K562 (cell line): ENCODE data around the gene DDX43. TPM values are rescaled to one million over a fixed set of nuclear protein-coding genes. Genes with fewer than 3 reads are reported as not detected.

Experiments used
- ATAC-seq: fragments of 200-7000 bp; cut with Tn5 transposase; 3 replicates; pipeline ENCODE4 v1.9.1; 2020; ENCODE audit warnings: moderate library complexity
- BruUV-seq: library from RNA; stranded (reverse); fragments of 400-500 nt; replicated peaks from 2 replicates; lab custom pipeline; 2021; lab: Mats Ljungman, UMichigan
- CTCF ChIA-PET: fragments of 300-600 bp; formaldehyde crosslinking; extraction: SDS; loops from one replicate; lab custom pipeline; 2021; ENCODE audit warnings: low intra/inter-chr PET ratio; lab: Yijun Ruan, JAX
- POLR2A ChIA-PET: fragments of 300-600, 350-650 bp; sonication (Branson Sonifier 250); formaldehyde crosslinking; extraction: SDS; loops from one replicate; lab custom pipeline; 2021; ENCODE audit warnings: antibody characterized with exemption, inconsistent platforms; lab: Yijun Ruan, JAX
- DNase-seq, 4 experiments: peaks; one replicate each; pipeline versions ENCODE4 v3.0.0 to v3.0.0-alpha.2; 2011 to 2018; ENCODE audit warnings: low spot score in 3 of 4, mixed read lengths in 3 of 4; ENCODE audit errors: extremely low read depth in 1 of 4
- FAIRE-seq: peaks from 2 replicates; lab custom pipeline; 2011; peaks lifted over from hg19 to GRCh38; lab: Jason Lieb, UNC
- H2AFZ ChIP-seq: 2 replicates; pipeline ENCODE4 v1.6.0; 2011; ENCODE audit warnings: low read depth, low read length, control low read depth, inconsistent platforms
- H3K27ac ChIP-seq: fragments of 200-600 bp; 3 replicates; pipeline ENCODE4 v1.8.0; 2011; ENCODE audit warnings: low read depth, mild to moderate bottlenecking, control low read depth, inconsistent platforms, low read length, moderate library complexity, mixed read lengths; ENCODE audit errors: extremely low read depth
- H3K27me3 ChIP-seq, 2 experiments: fragments of 300-600 bp in 1 of 2; 2 replicates in 1 of 2; 3 replicates in 1 of 2; pipeline versions ENCODE4 v1.6.0 to v1.8.0; 2011; ENCODE audit warnings: inconsistent platforms in 2 of 2, low read length in 2 of 2, mild to moderate bottlenecking in 1 of 2, mixed read lengths in 1 of 2, moderate library complexity in 1 of 2; ENCODE audit not compliant: control insufficient read depth in 2 of 2, insufficient read depth in 2 of 2
- H3K36me3 ChIP-seq: fragments of 300-600 bp; 3 replicates; pipeline ENCODE4 v1.8.0; 2011; ENCODE audit warnings: mild to moderate bottlenecking, low read length, inconsistent platforms; ENCODE audit not compliant: control insufficient read depth, insufficient read depth
- H3K4me1 ChIP-seq, 2 experiments: fragments of 200-600 bp in 1 of 2; replicated peaks in 1 of 2; 2 replicates in 1 of 2; 3 replicates in 1 of 2; pipeline versions ENCODE4 v1.5.1 to v1.8.0; 2011; ENCODE audit warnings: inconsistent platforms in 2 of 2, low read length in 2 of 2, mild to moderate bottlenecking in 1 of 2, mixed read lengths in 1 of 2, moderate library complexity in 1 of 2; ENCODE audit not compliant: control insufficient read depth in 2 of 2, insufficient read depth in 2 of 2
- H3K4me2 ChIP-seq: 2 replicates; pipeline ENCODE4 v1.6.1; 2011; ENCODE audit warnings: low read length, control low read depth, inconsistent platforms, mixed read lengths; ENCODE audit not compliant: insufficient read depth
- H3K4me3 ChIP-seq: fragments of 200-600 bp; sonication (generic), shearing (Covaris generic); 2 replicates; pipeline ENCODE4 v1.5.1; 2016; ENCODE audit warnings: control low read depth, inconsistent platforms
- H3K79me2 ChIP-seq: fragments of 200-600 bp; 3 replicates; pipeline ENCODE4 v1.8.0; 2011; ENCODE audit warnings: low read length, inconsistent platforms; ENCODE audit not compliant: control insufficient read depth, insufficient read depth
- H3K9ac ChIP-seq, 2 experiments: 2 replicates each; pipeline versions ENCODE4 v1.6.0 to v1.6.1; 2011; ENCODE audit warnings: low read depth in 2 of 2, low read length in 2 of 2, control low read depth in 1 of 2, inconsistent platforms in 1 of 2, mild to moderate bottlenecking in 1 of 2, mixed read lengths in 1 of 2; ENCODE audit not compliant: insufficient read depth in 1 of 2
- H3K9me1 ChIP-seq: one replicate; pipeline ENCODE4 v1.6.0; 2011; ENCODE audit warnings: inconsistent platforms, mild to moderate bottlenecking, low read length, moderate library complexity; ENCODE audit not compliant: control insufficient read depth, insufficient read depth
- H3K9me3 ChIP-seq: replicated peaks from 2 replicates; pipeline ENCODE4 v1.5.1; 2011; ENCODE audit warnings: low read depth, low read length, inconsistent platforms; ENCODE audit not compliant: control insufficient read depth, insufficient read depth
- H4K20me1 ChIP-seq: replicated peaks from 2 replicates; pipeline ENCODE4 v1.6.1; 2011; ENCODE audit warnings: low read length, inconsistent platforms, mixed read lengths; ENCODE audit not compliant: control insufficient read depth, insufficient read depth
- BRD4 ChIP-seq: fragments of 200-600 bp; sonication (generic); IDR thresholded peaks from 2 replicates; pipeline ENCODE4 v1.6.1; 2017; ENCODE audit warnings: inconsistent platforms
- BRF1 ChIP-seq: IDR thresholded peaks from 3 replicates; pipeline ENCODE4 v1.6.1; 2011; ENCODE audit warnings: borderline replicate concordance, mild to moderate bottlenecking; ENCODE audit not compliant: insufficient read length; ENCODE audit errors: extremely low read depth
- CBX8 ChIP-seq: fragments of 200-600 bp; sonication (generic); IDR thresholded peaks from 2 replicates; pipeline ENCODE4 v1.6.1; 2012; ENCODE audit warnings: borderline replicate concordance, mixed run types, low read depth, mild to moderate bottlenecking, moderate library complexity, mixed read lengths, low read length, control low read depth, inconsistent platforms; ENCODE audit not compliant: poor library complexity, severe bottlenecking; ENCODE audit errors: extremely low read depth
- CXXC5 ChIP-seq: fragments of 250-450 bp; sonication (Bioruptor Pico); IDR thresholded peaks from 2 replicates; pipeline ENCODE4 v1.8.0; 2022; ENCODE audit warnings: inconsistent platforms, mild to moderate bottlenecking, moderate library complexity
- EP300 ChIP-seq: IDR thresholded peaks from 2 replicates; pipeline ENCODE4 v1.6.1; 2012; ENCODE audit warnings: low read length, improper control_type of control experiment
- ESRRA ChIP-seq: fragments of 450-650 bp; IDR thresholded peaks from 2 replicates; pipeline ENCODE4 v1.6.1; 2014; ENCODE audit warnings: low read depth, mild to moderate bottlenecking, moderate library complexity, borderline replicate concordance
- FOXP1 ChIP-seq: sonication (generic); formaldehyde crosslinking; IDR thresholded peaks from 2 replicates; pipeline ENCODE4 v1.8.0; 2022; ENCODE audit warnings: mild to moderate bottlenecking, missing genetic modification reagents
- LCOR ChIP-seq: sonication (generic); formaldehyde crosslinking; IDR thresholded peaks from 2 replicates; pipeline ENCODE4 v1.8.0; 2022; ENCODE audit warnings: mild to moderate bottlenecking, missing genetic modification reagents
- PHB ChIP-seq: fragments of 250-450 bp; sonication (Bioruptor Pico); IDR thresholded peaks from 2 replicates; pipeline ENCODE4 v1.5.0; 2021
- RB1 ChIP-seq: fragments of 450-650 bp; IDR thresholded peaks from 2 replicates; pipeline ENCODE4 v1.6.1; 2017; ENCODE audit warnings: low read depth, mild to moderate bottlenecking
- TCF3 ChIP-seq: sonication (generic); formaldehyde crosslinking; IDR thresholded peaks from 2 replicates; pipeline ENCODE4 v1.4.0; 2020; ENCODE audit warnings: mild to moderate bottlenecking, missing genetic modification reagents
- TEAD2 ChIP-seq: fragments of 450-650 bp; IDR thresholded peaks from 2 replicates; pipeline ENCODE4 v1.6.1; 2016; ENCODE audit warnings: missing genetic modification characterization, control low read depth, missing compliant biosample characterization
- ZKSCAN3 ChIP-seq: fragments of 250-450 bp; sonication (Bioruptor Pico); IDR thresholded peaks from 2 replicates; pipeline ENCODE4 v1.4.0; 2020
- ZNF507 ChIP-seq: conservative IDR thresholded peaks from 2 replicates; pipeline ENCODE4 v1.6.1; 2017; ENCODE audit warnings: missing genetic modification characterization, missing compliant biosample characterization
- WGBS: fragments of 100-300 bp; shearing (Covaris generic); methylation state at CpG from one replicate; pipeline ENCODE4 v1.1.6; 2016; ENCODE audit warnings: low coverage, mixed read lengths; ENCODE audit not compliant: insufficient coverage; ENCODE audit errors: missing lambda C conversion rate; 5-methylcytosine and 5-hydroxymethylcytosine counted together
- in situ Hi-C: fragments of 300-500 bp; cut with MboI; formaldehyde crosslinking; loops from 4 replicates; pipeline ENCODE4 v1.15.0; 2018; ENCODE audit warnings: inconsistent platforms, mixed read lengths
- intact Hi-C: fragments of 100-400 bp; cut with micrococcal nuclease; formaldehyde crosslinking; loops from 2 replicates; pipeline ENCODE4 v1.14.2; 2022
- polyA plus RNA-seq, 8 experiments: library from polyadenylated mRNA; depleted of rRNA in 4 of 8; stranded (reverse) in 5 of 8; unstranded in 3 of 8; fragments of >200 nt; fragmentation: Nextera tagmentation in 2 of 8; fragmentation: Illumina TruSeq in 1 of 8; extraction: Ambion mirVana in 2 of 8; extraction: Trizol in 1 of 8; gene quantifications; 2 replicates each; pipeline versions ENCODE4 v1.2.1 to v1.2.3, GENCODE V29; 2011 to 2014; ENCODE audit warnings: inconsistent platforms in 1 of 8, missing spikeins in 1 of 8
- total RNA-seq, 7 experiments: library from RNA; depleted of rRNA in 6 of 7; stranded (reverse); fragments of >200 nt in 6 of 7; fragmentation: Illumina TruSeq in 2 of 7; extraction: Trizol in 2 of 7; gene quantifications; 2 replicates each; pipeline versions ENCODE4 v1.2.1 to v1.2.3, GENCODE V29; 2011 to 2021; ENCODE audit warnings: low replicate concordance in 1 of 7
- TF ChIP-seq, protein P1 (sequence below): fragments of 250-450 bp; sonication (Bioruptor Pico); IDR thresholded peaks from 2 replicates; pipeline ENCODE4 v1.8.0; 2022; ENCODE audit warnings: moderate library complexity, mild to moderate bottlenecking, inconsistent platforms
- TF ChIP-seq, protein P2 (sequence below): fragments of 450-650 bp; IDR thresholded peaks from 2 replicates; pipeline ENCODE4 v1.6.1; 2018; ENCODE audit warnings: mild to moderate bottlenecking, low read depth; ENCODE audit not compliant: partially characterized antibody
- TF ChIP-seq, protein P3 (sequence below): sonication (generic); formaldehyde crosslinking; IDR thresholded peaks from 2 replicates; pipeline ENCODE4 v1.8.0; 2022; ENCODE audit warnings: mild to moderate bottlenecking, missing genetic modification reagents, borderline replicate concordance
- TF ChIP-seq, protein P4 (sequence below): fragments of 250-450 bp; sonication (Bioruptor Pico); IDR thresholded peaks from 2 replicates; pipeline ENCODE4 v1.5.1; 2021; ENCODE audit warnings: mild to moderate bottlenecking

DDX43 gene
- total and polyA plus RNA-seq, 9 of the 15 experiments (the other 6 are each of a cell fraction or from before 2014, with no cell fraction given): 0.07 to 0.88 (median 0.25) TPM

DNA sequence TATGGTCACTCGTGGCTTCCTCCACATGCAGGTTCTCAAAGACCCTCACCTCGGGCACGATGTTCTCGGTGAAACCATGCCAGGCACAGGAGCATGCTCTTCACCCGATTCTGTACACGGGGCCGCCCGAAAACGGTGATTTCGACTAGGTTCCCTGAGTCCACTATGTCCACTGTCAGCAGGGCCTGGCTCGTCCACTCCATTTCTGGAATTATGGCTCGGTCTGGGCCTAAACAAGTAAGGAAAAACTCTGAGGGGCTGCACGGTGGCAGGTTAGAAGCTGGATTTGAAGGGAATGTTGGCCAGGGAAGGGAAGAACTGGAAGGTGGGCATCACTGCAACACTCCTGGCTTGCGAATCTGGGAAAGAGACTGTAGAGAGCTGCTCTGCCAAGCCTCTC is 25.5 kb upstream of the DDX43 start:
- Histone ChIP-seq H3K79me2 (no peaks in the 10 kb centered on the region), H4K20me1 (no peaks in the 10 kb centered on the region), H3K4me2 (no peak overlapping the region), H2AFZ (no peak overlapping the region), H3K9me3 (no peaks in the 10 kb centered on the region), H3K4me3 (no peak overlapping the region), H3K4me1 (peaks cover 4 to 8% of the 10 kb centered on the region in 2 experiments; a peak in 3 of 5 replicates), H3K27ac (no peak overlapping the region), H3K9ac (no peak overlapping the region), H3K9me1 (no peaks in the 10 kb centered on the region), H3K27me3 (peaks cover 0 to 15% of the 10 kb centered on the region in 2 experiments; a peak in 3 of 5 replicates), H3K36me3 (no peaks in the 10 kb centered on the region)
- intact Hi-C loops: no loop called here
- CTCF ChIA-PET: no interaction called here
- no TSS peak for BruUV-seq
- DNase-seq (no peak), ATAC-seq (no peak), FAIRE-seq (no peak)
- in situ Hi-C loops: no loop called here
- POLR2A ChIA-PET: interaction anchor here (0.7 to 0.9 kb wide), 3 partner anchors 9 to 107 kb away, joined by 3 to 4 read pairs (median 3); partner anchors contain the start of gene KHDC1
- TF ChIP-seq TCF3 (CRISPR knock-in tag) (no peak), TEAD2 (tag) (no peak), CXXC5 (CRISPR knock-in tag) (no peak), CBX8 (no peak), EP300 (no peak), RB1 (no peak), LCOR (CRISPR knock-in tag) (no peak), ESRRA (no peak), BRD4 (no peak), PHB (CRISPR knock-in tag) (no peak), FOXP1 (no peak), BRF1 (no peak), ZNF507 (tag) (no peak), ZKSCAN3 (no peak)
- TF ChIP-seq, protein P1, sequence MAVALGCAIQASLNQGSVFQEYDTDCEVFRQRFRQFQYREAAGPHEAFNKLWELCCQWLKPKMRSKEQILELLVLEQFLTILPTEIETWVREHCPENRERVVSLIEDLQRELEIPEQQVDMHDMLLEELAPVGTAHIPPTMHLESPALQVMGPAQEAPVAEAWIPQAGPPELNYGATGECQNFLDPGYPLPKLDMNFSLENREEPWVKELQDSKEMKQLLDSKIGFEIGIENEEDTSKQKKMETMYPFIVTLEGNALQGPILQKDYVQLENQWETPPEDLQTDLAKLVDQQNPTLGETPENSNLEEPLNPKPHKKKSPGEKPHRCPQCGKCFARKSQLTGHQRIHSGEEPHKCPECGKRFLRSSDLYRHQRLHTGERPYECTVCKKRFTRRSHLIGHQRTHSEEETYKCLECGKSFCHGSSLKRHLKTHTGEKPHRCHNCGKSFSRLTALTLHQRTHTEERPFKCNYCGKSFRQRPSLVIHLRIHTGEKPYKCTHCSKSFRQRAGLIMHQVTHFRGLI (CRISPR knock-in tag): no peak
- TF ChIP-seq, protein P2, sequence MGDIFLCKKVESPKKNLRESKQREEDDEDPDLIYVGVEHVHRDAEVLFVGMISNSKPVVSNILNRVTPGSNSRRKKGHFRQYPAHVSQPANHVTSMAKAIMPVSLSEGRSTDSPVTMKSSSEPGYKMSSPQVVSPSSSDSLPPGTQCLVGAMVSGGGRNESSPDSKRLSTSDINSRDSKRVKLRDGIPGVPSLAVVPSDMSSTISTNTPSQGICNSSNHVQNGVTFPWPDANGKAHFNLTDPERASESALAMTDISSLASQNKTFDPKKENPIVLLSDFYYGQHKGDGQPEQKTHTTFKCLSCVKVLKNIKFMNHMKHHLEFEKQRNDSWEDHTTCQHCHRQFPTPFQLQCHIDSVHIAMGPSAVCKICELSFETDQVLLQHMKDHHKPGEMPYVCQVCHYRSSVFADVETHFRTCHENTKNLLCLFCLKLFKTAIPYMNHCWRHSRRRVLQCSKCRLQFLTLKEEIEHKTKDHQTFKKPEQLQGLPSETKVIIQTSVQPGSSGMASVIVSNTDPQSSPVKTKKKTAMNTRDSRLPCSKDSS: no peak
- TF ChIP-seq, protein P3, sequence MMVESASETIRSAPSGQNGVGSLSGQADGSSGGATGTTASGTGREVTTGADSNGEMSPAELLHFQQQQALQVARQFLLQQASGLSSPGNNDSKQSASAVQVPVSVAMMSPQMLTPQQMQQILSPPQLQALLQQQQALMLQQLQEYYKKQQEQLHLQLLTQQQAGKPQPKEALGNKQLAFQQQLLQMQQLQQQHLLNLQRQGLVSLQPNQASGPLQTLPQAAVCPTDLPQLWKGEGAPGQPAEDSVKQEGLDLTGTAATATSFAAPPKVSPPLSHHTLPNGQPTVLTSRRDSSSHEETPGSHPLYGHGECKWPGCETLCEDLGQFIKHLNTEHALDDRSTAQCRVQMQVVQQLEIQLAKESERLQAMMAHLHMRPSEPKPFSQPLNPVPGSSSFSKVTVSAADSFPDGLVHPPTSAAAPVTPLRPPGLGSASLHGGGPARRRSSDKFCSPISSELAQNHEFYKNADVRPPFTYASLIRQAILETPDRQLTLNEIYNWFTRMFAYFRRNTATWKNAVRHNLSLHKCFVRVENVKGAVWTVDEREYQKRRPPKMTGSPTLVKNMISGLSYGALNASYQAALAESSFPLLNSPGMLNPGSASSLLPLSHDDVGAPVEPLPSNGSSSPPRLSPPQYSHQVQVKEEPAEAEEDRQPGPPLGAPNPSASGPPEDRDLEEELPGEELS: no peak
- TF ChIP-seq, protein P4, sequence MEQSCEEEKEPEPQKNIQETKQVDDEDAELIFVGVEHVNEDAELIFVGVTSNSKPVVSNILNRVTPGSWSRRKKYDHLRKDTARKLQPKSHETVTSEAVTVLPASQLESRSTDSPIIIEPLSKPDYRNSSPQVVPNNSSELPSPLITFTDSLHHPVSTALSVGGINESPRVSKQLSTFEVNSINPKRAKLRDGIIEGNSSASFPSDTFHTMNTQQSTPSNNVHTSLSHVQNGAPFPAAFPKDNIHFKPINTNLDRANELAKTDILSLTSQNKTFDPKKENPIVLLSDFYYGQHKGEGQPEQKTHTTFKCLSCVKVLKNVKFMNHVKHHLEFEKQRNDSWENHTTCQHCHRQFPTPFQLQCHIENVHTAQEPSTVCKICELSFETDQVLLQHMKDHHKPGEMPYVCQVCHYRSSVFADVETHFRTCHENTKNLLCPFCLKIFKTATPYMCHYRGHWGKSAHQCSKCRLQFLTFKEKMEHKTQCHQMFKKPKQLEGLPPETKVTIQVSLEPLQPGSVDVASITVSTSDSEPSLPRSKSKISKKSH (CRISPR knock-in tag): no peak
- WGBS: 35% methylated on average over 14 of the region's 14 CpGs
